Epidermal melanocyte (primary cell): Measurements from ENCODE around the gene ACOT9.
"Not testable (repeated sequence)": the region's sequence is repeated elsewhere in the genome, so short reads cannot be mapped to it uniquely, and the experiment has no call there.

Experiments used
- DNase-seq: peaks from one replicate; pipeline ENCODE4 v3.0.0; 2011; ENCODE audit warnings: low spot score; ENCODE audit not compliant: insufficient read length

Gene ACOT9

GRCh38 chrX:23704673-23705206 lies 38.3 kb downstream of the ACOT9 start:
- no peak for DNase-seq

GRCh38 chrX:23699636-23700194 lies 43.4 kb downstream of the ACOT9 start:
- DNase-seq: no peak

GRCh38 chrX:23694606-23695005 lies 48.5 kb downstream of the ACOT9 start:
- no peak for DNase-seq

GRCh38 chrX:23692166-23692565 lies 50.9 kb downstream of the ACOT9 start:
- DNase-seq: no peak

GRCh38 chrX:23676486-23676885 lies 66.6 kb downstream of the ACOT9 start:
- DNase-seq: not testable (repeated sequence)

GRCh38 chrX:23673108-23673507 lies 70.0 kb downstream of the ACOT9 start:
- DNase-seq: no peak

GRCh38 chrX:23670528-23670927 lies 72.5 kb downstream of the ACOT9 start:
- no peak for DNase-seq

- DNase-seq: no peak
Measured at GRCh38 chrX:23668335-23668734, 74.7 kb downstream of the ACOT9 start.

- peak; percentile 67 for DNase-seq
Measured at GRCh38 chrX:23667239-23668177, 75.6 kb downstream of the ACOT9 start, which contains the start of gene PRDX4. TSS of gene PRDX4 (plus strand) at chrX:23667493. CDS start at chrX:23667571, 78 bp downstream.

GRCh38 chrX:23666282-23666681 lies 76.8 kb downstream of the ACOT9 start:
- no peak for DNase-seq

- DNase-seq: no peak
Measured at GRCh38 chrX:23664496-23664895, 78.6 kb downstream of the ACOT9 start.

GRCh38 chrX:23662853-23663252 lies 80.2 kb downstream of the ACOT9 start:
- DNase-seq: no peak

- DNase-seq: no peak
Measured at GRCh38 chrX:23662187-23662586, 80.9 kb downstream of the ACOT9 start.

- no peak for DNase-seq
Measured at GRCh38 chrX:23661671-23662070, 81.4 kb downstream of the ACOT9 start.

GRCh38 chrX:23660766-23661132 lies 82.3 kb downstream of the ACOT9 start:
- DNase-seq: no peak

GRCh38 chrX:23660083-23660765 lies 82.9 kb downstream of the ACOT9 start:
- not testable (repeated sequence) for DNase-seq

- DNase-seq: no peak
Measured at GRCh38 chrX:23659339-23659738, 83.7 kb downstream of the ACOT9 start.

GRCh38 chrX:23656684-23657083 lies 86.4 kb downstream of the ACOT9 start:
- DNase-seq: no peak

GRCh38 chrX:23656091-23656490 lies 87.0 kb downstream of the ACOT9 start:
- DNase-seq: no peak
